ENCODE measurements around the gene NTN5. TPM values are rescaled to one million over a fixed set of nuclear protein-coding genes. Genes with fewer than 3 reads are reported as not detected.

Gene NTN5
- total and polyA plus RNA-seq, 2 donors (not counting 1 experiment from before 2014, with no cell fraction given), result under 0.01 to 0.10 TPM

DNA sequence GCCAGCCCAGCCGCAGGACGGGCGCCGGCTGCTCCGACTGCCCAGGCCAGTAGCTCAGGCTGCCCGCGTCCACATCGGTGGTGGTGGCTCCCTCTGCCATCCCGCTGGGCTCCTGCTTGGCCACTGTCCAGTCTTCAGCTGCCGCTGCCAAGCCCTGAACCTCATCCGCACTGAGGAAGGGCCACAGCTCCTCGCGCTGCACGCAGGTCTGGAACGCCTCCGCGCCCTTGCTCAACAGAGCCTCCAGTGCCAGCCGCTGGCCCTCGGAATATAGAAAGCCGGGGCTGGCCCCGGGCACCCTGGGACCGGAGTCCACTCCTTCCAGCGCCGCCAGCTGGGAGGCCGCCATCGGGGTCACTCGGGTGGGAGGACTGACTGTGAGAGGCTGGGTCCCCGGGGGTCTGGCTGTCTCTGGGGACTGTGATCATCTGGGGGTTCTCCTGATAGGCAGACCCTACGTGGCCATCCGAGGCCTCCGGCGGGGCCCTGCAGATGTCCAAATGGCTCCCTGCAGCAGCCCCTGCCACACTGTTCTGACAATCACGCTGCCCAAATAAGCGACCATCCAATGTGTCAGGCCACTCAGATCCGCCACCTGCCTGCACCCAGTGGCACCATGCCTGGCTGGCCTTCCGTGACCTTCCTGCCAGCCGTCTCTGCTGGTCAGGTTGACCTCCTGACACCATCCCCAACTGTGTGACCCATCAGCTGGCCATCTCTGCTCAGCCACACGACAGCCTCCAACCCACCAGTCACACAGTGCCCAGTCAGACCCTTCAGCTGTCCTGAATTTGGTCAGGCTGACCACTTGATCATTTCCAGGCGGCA is 59.6 kb downstream of the NTN5 start:
- H3K4me1 ChIP-seq (ENCODE audit: control insufficient read depth, extremely low read depth, insufficient read depth, low read length), result peaks cover 12% of the 10 kb centered on the region
- no peak overlapping the region for H3K4me3 ChIP-seq (replicated peaks in 1 of 4; ENCODE audit: control extremely low read depth in 1 of 4, insufficient read depth in 1 of 4, low read depth in 3 of 4, low read length in 4 of 4)
- H3K79me2 ChIP-seq (ENCODE audit: control insufficient read depth, insufficient read depth, low read length), result peaks cover 28% of the 10 kb centered on the region
- H3K27me3 ChIP-seq (ENCODE audit: control insufficient read depth, insufficient read depth, low read length), result no peaks in the 10 kb centered on the region
- H3K9me3 ChIP-seq (ENCODE audit: control insufficient read depth, insufficient read depth, low read depth, low read length), result no peaks in the 10 kb centered on the region
- TF ChIP-seq, protein P1, sequence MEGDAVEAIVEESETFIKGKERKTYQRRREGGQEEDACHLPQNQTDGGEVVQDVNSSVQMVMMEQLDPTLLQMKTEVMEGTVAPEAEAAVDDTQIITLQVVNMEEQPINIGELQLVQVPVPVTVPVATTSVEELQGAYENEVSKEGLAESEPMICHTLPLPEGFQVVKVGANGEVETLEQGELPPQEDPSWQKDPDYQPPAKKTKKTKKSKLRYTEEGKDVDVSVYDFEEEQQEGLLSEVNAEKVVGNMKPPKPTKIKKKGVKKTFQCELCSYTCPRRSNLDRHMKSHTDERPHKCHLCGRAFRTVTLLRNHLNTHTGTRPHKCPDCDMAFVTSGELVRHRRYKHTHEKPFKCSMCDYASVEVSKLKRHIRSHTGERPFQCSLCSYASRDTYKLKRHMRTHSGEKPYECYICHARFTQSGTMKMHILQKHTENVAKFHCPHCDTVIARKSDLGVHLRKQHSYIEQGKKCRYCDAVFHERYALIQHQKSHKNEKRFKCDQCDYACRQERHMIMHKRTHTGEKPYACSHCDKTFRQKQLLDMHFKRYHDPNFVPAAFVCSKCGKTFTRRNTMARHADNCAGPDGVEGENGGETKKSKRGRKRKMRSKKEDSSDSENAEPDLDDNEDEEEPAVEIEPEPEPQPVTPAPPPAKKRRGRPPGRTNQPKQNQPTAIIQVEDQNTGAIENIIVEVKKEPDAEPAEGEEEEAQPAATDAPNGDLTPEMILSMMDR (conservative IDR thresholded peaks at IDR 0.05 in 1 of 2, IDR thresholded peaks at IDR 0.05 in 1 of 2; ENCODE audit: low read depth in 1 of 2, low read length in 2 of 2), result no peak
- no peak for TF ChIP-seq EZH2 (IDR thresholded peaks at IDR 0.05; ENCODE audit: low read length, missing control alignments)
- H3K9ac ChIP-seq (ENCODE audit: insufficient read depth, low read length), result no peak overlapping the region
- peaks cover 2% of the 10 kb centered on the region for H4K20me1 ChIP-seq (ENCODE audit: control insufficient read depth, extremely low read depth, insufficient read depth, low read length)
- H3K27ac ChIP-seq (ENCODE audit: insufficient read depth, low read length), result no peak overlapping the region
- no peak overlapping the region for H3K4me2 ChIP-seq (ENCODE audit: extremely low read depth, insufficient read depth, low read length)
- DNase-seq (ENCODE audit: low read depth in 2 of 2), result no peak
- H3K36me3 ChIP-seq (ENCODE audit: control insufficient read depth, insufficient read depth, low read length), result peaks cover 28% of the 10 kb centered on the region
- H2AFZ ChIP-seq (ENCODE audit: low read length), result no peak overlapping the region

GRCh38 chr19:48611872-48612271 is 60.9 kb downstream of the NTN5 start:
- no peak overlapping the region for H2AFZ ChIP-seq (ENCODE audit: low read length)
- no peak overlapping the region for H3K4me2 ChIP-seq (ENCODE audit: extremely low read depth, insufficient read depth, low read length)
- no peak for DNase-seq (ENCODE audit: low read depth in 2 of 2)
- H3K4me1 ChIP-seq (ENCODE audit: control insufficient read depth, extremely low read depth, insufficient read depth, low read length), result peaks cover 2% of the 10 kb centered on the region
- H3K27ac ChIP-seq (ENCODE audit: insufficient read depth, low read length), result no peak overlapping the region
- no peak overlapping the region for H3K9ac ChIP-seq (ENCODE audit: insufficient read depth, low read length)
- no peaks in the 10 kb centered on the region for H4K20me1 ChIP-seq (ENCODE audit: control insufficient read depth, extremely low read depth, insufficient read depth, low read length)
- peaks cover 21% of the 10 kb centered on the region for H3K36me3 ChIP-seq (ENCODE audit: control insufficient read depth, insufficient read depth, low read length)
- no peaks in the 10 kb centered on the region for H3K27me3 ChIP-seq (ENCODE audit: control insufficient read depth, insufficient read depth, low read length)
- TF ChIP-seq EZH2 (IDR thresholded peaks at IDR 0.05; ENCODE audit: low read length, missing control alignments), result no peak
- TF ChIP-seq, protein P1 (conservative IDR thresholded peaks at IDR 0.05 in 1 of 2, IDR thresholded peaks at IDR 0.05 in 1 of 2; ENCODE audit: low read depth in 1 of 2, low read length in 2 of 2), result no peak
- no peak overlapping the region for H3K4me3 ChIP-seq (replicated peaks in 1 of 4; ENCODE audit: control extremely low read depth in 1 of 4, insufficient read depth in 1 of 4, low read depth in 3 of 4, low read length in 4 of 4)
- no peaks in the 10 kb centered on the region for H3K9me3 ChIP-seq (ENCODE audit: control insufficient read depth, insufficient read depth, low read depth, low read length)
- H3K79me2 ChIP-seq (ENCODE audit: control insufficient read depth, insufficient read depth, low read length), result peaks cover 14% of the 10 kb centered on the region

Other genes with a start within 250 kb of the NTN5 start
- gene GRWD1, start 227.0 kb downstream of the NTN5 start, total RNA-seq, result 9.1 and 12.1 TPM in 2 replicates
- 14.7 and 21.9 TPM in 2 replicates for gene GRWD1, start 227.0 kb downstream of the NTN5 start, polyA plus RNA-seq
- 0.26 and 0.50 TPM in 2 replicates for gene KCNJ14, start 217.4 kb downstream of the NTN5 start, total RNA-seq
- 0.15 and 0.18 TPM in 2 replicates for gene KCNJ14, start 217.4 kb downstream of the NTN5 start, polyA plus RNA-seq
- gene CYTH2, start 203.6 kb downstream of the NTN5 start, total RNA-seq, result 25.8 and 27.2 TPM in 2 replicates
- 18.6 and 26.6 TPM in 2 replicates for gene CYTH2, start 203.6 kb downstream of the NTN5 start, polyA plus RNA-seq
- gene LMTK3, start 161.2 kb downstream of the NTN5 start, total RNA-seq, result under 0.01 and 0.17 TPM in 2 replicates
- gene LMTK3, start 161.2 kb downstream of the NTN5 start, polyA plus RNA-seq, result 0.01 TPM in 1 of 2 replicates, not detected in the other
- gene SULT2B1, start 120.8 kb downstream of the NTN5 start, total RNA-seq, result 0.33 TPM in 1 of 2 replicates, not detected in the other
- 0.10 TPM in 1 of 2 replicates, not detected in the other for gene SULT2B1, start 120.8 kb downstream of the NTN5 start, polyA plus RNA-seq
- gene SPACA4, start 66.3 kb downstream of the NTN5 start, total RNA-seq, result not detected in 2 replicates
- gene SPACA4, start 66.3 kb downstream of the NTN5 start, polyA plus RNA-seq, result not detected in 2 replicates
- 0.50 and 1.0 TPM in 2 replicates for gene FAM83E, start 57.9 kb downstream of the NTN5 start, total RNA-seq
- not detected in 2 replicates for gene FAM83E, start 57.9 kb downstream of the NTN5 start, polyA plus RNA-seq
- 2,017 and 2,054 TPM in 2 replicates for gene RPL18, start 53.8 kb downstream of the NTN5 start, total RNA-seq
- gene RPL18, start 53.8 kb downstream of the NTN5 start, polyA plus RNA-seq, result 1,166 and 1,578 TPM in 2 replicates
- gene SPHK2, start 53.5 kb downstream of the NTN5 start, total RNA-seq, result 5.1 and 9.6 TPM in 2 replicates
- 3.4 and 5.7 TPM in 2 replicates for gene SPHK2, start 53.5 kb downstream of the NTN5 start, polyA plus RNA-seq
- 17.2 and 23.6 TPM in 2 replicates for gene DBP, start 35.6 kb downstream of the NTN5 start, total RNA-seq
- gene DBP, start 35.6 kb downstream of the NTN5 start, polyA plus RNA-seq, result 3.2 and 4.8 TPM in 2 replicates
- gene CA11, start 26.8 kb downstream of the NTN5 start, total RNA-seq, result 2.3 and 4.1 TPM in 2 replicates
- gene CA11, start 26.8 kb downstream of the NTN5 start, polyA plus RNA-seq, result 1.5 and 1.7 TPM in 2 replicates
- gene FUT2, start 23.0 kb upstream of the NTN5 start, total RNA-seq, result under 0.01 TPM in 1 of 2 replicates, not detected in the other
- not detected in 2 replicates for gene FUT2, start 23.0 kb upstream of the NTN5 start, polyA plus RNA-seq
- 0.51 and 0.99 TPM in 2 replicates for gene MAMSTR, start 46.7 kb upstream of the NTN5 start, total RNA-seq
- gene MAMSTR, start 46.7 kb upstream of the NTN5 start, polyA plus RNA-seq, result 0.84 and 1.8 TPM in 2 replicates
- 0.99 and 1.5 TPM in 2 replicates for gene RASIP1, start 67.6 kb upstream of the NTN5 start, total RNA-seq
- 1.2 and 1.6 TPM in 2 replicates for gene RASIP1, start 67.6 kb upstream of the NTN5 start, polyA plus RNA-seq
- gene IZUMO1, start 73.9 kb upstream of the NTN5 start, total RNA-seq, result not detected in 2 replicates
- gene IZUMO1, start 73.9 kb upstream of the NTN5 start, polyA plus RNA-seq, result not detected in 2 replicates
- under 0.01 and 0.17 TPM in 2 replicates for gene FUT1, start 79.6 kb upstream of the NTN5 start, total RNA-seq
- gene FUT1, start 79.6 kb upstream of the NTN5 start, polyA plus RNA-seq, result 0.02 and 0.06 TPM in 2 replicates
- gene FGF21, start 82.5 kb upstream of the NTN5 start, total RNA-seq, result not detected in 2 replicates
- gene FGF21, start 82.5 kb upstream of the NTN5 start, polyA plus RNA-seq, result not detected in 2 replicates
- gene BCAT2, start 138.0 kb upstream of the NTN5 start, total RNA-seq, result 22.1 and 33.9 TPM in 2 replicates
- gene BCAT2, start 138.0 kb upstream of the NTN5 start, polyA plus RNA-seq, result 22.8 and 23.2 TPM in 2 replicates
- 7.7 and 11.1 TPM in 2 replicates for gene HSD17B14, start 163.5 kb upstream of the NTN5 start, total RNA-seq
- 2.7 and 4.5 TPM in 2 replicates for gene HSD17B14, start 163.5 kb upstream of the NTN5 start, polyA plus RNA-seq
- gene PLEKHA4, start 195.6 kb upstream of the NTN5 start, total RNA-seq, result 18.7 and 20.0 TPM in 2 replicates
- gene PLEKHA4, start 195.6 kb upstream of the NTN5 start, polyA plus RNA-seq, result 6.6 and 11.1 TPM in 2 replicates
- 87.3 and 166 TPM in 2 replicates for gene PPP1R15A, start 199.4 kb upstream of the NTN5 start, total RNA-seq
- 46.3 and 116 TPM in 2 replicates for gene PPP1R15A, start 199.4 kb upstream of the NTN5 start, polyA plus RNA-seq
- gene TULP2, start 225.7 kb upstream of the NTN5 start, total RNA-seq, result 0.51 and 0.83 TPM in 2 replicates
- 0.10 and 0.28 TPM in 2 replicates for gene TULP2, start 225.7 kb upstream of the NTN5 start, polyA plus RNA-seq
- gene NUCB1, start 227.3 kb upstream of the NTN5 start, total RNA-seq, result 130 and 137 TPM in 2 replicates
- 101 and 129 TPM in 2 replicates for gene NUCB1, start 227.3 kb upstream of the NTN5 start, polyA plus RNA-seq

Measured in fibroblast of lung (primary cell).